Lower leg skin (tissue), 4 donors: Measurements from ENCODE around the gene STAT4. TPM values are rescaled to one million over a fixed set of nuclear protein-coding genes. Genes with fewer than 3 reads are reported as not detected.

Experiments
- DNase-seq, 2 donors: peaks; one replicate each; pipeline ENCODE4 v3.0.0-alpha.2; 2019; ENCODE audit warnings: low spot score in 2 of 2
- H3K4me3 ChIP-seq: fragments of 200-600 bp; sonication (generic); 2 replicates; pipeline ENCODE4 v1.5.1; 2017; ENCODE audit warnings: mild to moderate bottlenecking, low read depth; ENCODE audit not compliant: poor library complexity, severe bottlenecking
- POLR2A ChIP-seq, 2 donors: fragments of 450-650 bp; IDR thresholded peaks; one replicate each; pipeline ENCODE4 v1.6.1; 2016 to 2017; ENCODE audit warnings: antibody characterized with exemption in 2 of 2, mild to moderate bottlenecking in 1 of 2, moderate library complexity in 1 of 2
- WGBS, 2 donors: methylation state at CpG; one replicate each; pipeline ENCODE4 v1.1.5; 2018; 5-methylcytosine and 5-hydroxymethylcytosine counted together
- intact Hi-C: fragments of 100-400 bp; cut with DNase I; formaldehyde crosslinking; loops from one replicate; pipeline ENCODE4 v1.15.0; 2023; ENCODE audit warnings: low total_unique reads
- total RNA-seq, 4 donors: library from RNA; depleted of rRNA; stranded (reverse); fragments of >200 nt; gene quantifications; one replicate each; pipeline ENCODE4 v1.1.0, GENCODE V29; 2016
- TF ChIP-seq, protein P1 (sequence below), 3 donors: fragments of 450-650 bp; IDR thresholded peaks; one replicate each; pipeline ENCODE4 v1.5.1; 2016; ENCODE audit warnings: antibody characterized with exemption in 3 of 3, mild to moderate bottlenecking in 3 of 3, moderate library complexity in 2 of 3

Gene STAT4
- total RNA-seq, 4 donors from 2014 or later, result 0.46 to 4.3 (median 1.3) TPM

DNA sequence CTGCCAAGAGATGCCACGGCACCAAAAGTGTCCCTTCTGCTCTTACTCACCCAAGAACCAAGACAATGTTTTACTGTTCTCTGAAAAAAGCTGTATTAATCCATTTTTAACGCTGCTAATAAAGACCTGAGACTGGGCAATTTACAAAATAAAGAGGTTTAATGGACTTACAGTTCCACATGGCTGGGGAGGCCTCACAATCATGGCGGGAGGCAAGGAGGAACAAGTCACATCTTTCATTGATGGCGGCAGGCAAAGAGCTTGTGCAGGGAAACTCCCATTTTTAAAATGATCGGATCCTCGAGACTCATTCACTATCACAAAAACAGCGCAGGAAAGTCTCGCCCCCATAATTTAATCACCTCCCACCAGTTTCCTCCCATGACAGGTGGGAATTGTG is 135.0 kb downstream of the STAT4 start:
- 87 to 96% methylated on average over 8 of the region's 8 CpGs for WGBS, 2 donors
- TF ChIP-seq, protein P1, sequence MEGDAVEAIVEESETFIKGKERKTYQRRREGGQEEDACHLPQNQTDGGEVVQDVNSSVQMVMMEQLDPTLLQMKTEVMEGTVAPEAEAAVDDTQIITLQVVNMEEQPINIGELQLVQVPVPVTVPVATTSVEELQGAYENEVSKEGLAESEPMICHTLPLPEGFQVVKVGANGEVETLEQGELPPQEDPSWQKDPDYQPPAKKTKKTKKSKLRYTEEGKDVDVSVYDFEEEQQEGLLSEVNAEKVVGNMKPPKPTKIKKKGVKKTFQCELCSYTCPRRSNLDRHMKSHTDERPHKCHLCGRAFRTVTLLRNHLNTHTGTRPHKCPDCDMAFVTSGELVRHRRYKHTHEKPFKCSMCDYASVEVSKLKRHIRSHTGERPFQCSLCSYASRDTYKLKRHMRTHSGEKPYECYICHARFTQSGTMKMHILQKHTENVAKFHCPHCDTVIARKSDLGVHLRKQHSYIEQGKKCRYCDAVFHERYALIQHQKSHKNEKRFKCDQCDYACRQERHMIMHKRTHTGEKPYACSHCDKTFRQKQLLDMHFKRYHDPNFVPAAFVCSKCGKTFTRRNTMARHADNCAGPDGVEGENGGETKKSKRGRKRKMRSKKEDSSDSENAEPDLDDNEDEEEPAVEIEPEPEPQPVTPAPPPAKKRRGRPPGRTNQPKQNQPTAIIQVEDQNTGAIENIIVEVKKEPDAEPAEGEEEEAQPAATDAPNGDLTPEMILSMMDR (IDR thresholded peaks at IDR 0.05), result no peak
- TF ChIP-seq POLR2A (IDR thresholded peaks at IDR 0.05), result no peak
- intact Hi-C loops, result no loop called here
- H3K4me3 ChIP-seq, result no peak overlapping the region
- DNase-seq, result no peak

DNA sequence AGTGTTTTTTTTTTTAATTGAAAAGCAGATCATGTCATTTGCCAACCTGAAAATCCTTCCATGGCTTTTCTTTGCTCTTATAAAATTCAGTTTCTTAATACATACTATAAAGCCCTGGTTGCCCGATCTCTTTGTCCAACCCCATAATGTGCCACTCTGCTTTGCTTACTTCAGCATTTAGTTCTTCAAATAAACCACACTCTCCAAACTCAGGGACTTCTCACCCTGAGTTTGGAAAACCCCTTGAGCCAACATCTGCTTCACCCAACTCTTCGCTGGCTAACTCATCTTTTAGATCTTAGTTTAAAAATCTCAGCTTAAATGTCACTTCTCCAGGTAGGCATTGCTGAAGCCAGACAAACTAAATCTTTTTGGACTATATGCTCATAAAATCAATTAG is 135.6 kb downstream of the STAT4 start:
- no peak for TF ChIP-seq POLR2A (IDR thresholded peaks at IDR 0.05)
- TF ChIP-seq, protein P1 (IDR thresholded peaks at IDR 0.05), result no peak
- no peak for DNase-seq
- 92 to 97% methylated on average over 2 of the region's 2 CpGs for WGBS, 2 donors
- no peak overlapping the region for H3K4me3 ChIP-seq
- intact Hi-C loops, result no loop called here

DNA sequence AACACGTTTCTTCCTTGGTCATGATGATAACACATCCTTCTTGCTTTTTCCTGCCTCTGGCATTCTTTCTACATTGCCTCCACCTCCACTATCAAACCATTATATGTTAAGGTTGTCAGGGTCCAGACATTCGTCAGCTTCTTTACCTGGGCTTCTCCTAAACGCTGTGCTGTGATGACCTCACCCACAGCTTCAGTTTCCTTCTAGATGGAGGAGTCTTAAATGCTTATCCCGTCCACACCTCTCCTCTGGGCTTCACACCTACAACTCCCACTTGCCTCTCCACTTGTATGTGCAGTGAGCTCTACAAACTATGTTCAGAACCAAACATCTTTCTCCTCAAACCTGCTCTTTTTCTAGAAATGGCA is 136.2 kb downstream of the STAT4 start:
- WGBS, 2 donors, result 42 to 50% methylated on average over 4 of the region's 4 CpGs

DNA sequence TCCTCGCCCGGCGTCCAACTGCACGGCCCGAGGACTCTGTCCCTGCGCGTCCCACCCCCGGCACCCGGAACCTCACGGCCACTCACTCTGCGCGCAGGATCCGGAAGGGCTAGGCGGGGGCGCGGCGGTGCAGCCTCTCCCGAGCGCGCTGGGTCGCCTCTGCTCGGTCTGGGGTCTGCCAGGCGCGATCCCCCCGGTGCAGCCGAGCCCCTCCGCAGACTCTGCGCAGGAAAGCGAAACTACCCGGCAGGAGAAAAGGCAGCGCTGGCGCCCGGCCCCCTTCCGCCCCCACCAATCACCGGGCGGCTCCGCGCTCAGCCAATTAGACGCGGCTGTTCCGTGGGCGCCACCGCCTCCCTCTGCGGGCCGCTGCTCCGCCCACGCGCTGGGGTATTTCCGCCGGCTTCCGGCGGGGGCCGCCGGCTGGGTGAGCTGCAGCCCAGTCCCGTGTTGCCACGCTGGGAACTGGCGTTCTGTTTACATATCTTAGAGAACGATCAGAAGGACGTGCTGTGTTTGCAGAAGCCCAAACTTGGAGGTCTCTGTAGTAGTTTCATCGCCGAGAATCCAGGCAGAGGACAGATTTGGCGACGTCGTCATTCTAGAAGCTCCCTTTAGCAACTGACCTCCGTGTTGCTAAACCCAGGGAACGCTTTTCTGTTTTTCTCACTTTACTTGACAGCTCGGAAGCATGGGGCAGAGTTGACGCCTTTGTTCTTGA is 136.7 kb downstream of the STAT4 start, which contains the start of gene STAT1:
Gene STAT1 (minus strand): TSS at position 240 of the 721 bp plus-strand sequence. CDS start 4,168 bp downstream, outside the sequence.
- WGBS, 2 donors, result 0 to 1% methylated on average over 45 to 53 of the region's 68 CpGs
- peak; percentile 85 to 98 for DNase-seq
- intact Hi-C loops, result no loop called here
- TF ChIP-seq POLR2A (IDR thresholded peaks at IDR 0.05), result peak in 1 of 2 donors; percentile 21
- TF ChIP-seq, protein P1 (IDR thresholded peaks at IDR 0.05), result no peak
- H3K4me3 ChIP-seq, result peak within 1 kb of the TSS; percentile 86

More for the DNA sequence above, 136.2 kb downstream of the STAT4 start:
- no peak overlapping the region for H3K4me3 ChIP-seq
- intact Hi-C loops, result no loop called here
- no peak for DNase-seq
- TF ChIP-seq POLR2A (IDR thresholded peaks at IDR 0.05), result no peak
- TF ChIP-seq, protein P1 (IDR thresholded peaks at IDR 0.05), result no peak

DNA sequence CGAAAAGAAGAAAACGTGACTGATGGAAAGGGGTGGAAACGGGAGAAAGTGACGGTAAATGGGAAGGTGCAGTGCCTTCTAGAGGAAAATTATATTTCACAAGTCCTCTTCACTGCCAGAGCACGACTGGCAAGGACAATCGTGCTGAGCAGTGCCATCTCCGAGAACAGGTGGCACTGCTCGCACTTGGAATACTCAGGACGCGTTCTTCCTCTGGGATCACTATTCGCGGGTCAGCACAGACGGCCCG is 137.2 kb downstream of the STAT4 start:
- intact Hi-C loops, result no loop called here
- TF ChIP-seq, protein P1 (IDR thresholded peaks at IDR 0.05), result no peak
- no peak for DNase-seq
- WGBS, 2 donors, result 0 to 1% methylated on average over 14 of the region's 14 CpGs
- peak overlapping the region; percentile 86 for H3K4me3 ChIP-seq
